Thyroid gland (tissue), 4 donors: Measurements from ENCODE around the gene NUDCD2. TPM values are rescaled to one million over a fixed set of nuclear protein-coding genes. Genes with fewer than 3 reads are reported as not detected.

Source experiments
- DNase-seq, 2 donors: peaks; one replicate each; pipeline ENCODE4 v3.0.0-alpha.2; 2019
- H3K27ac ChIP-seq, 3 donors: fragments of 200-600 bp; sonication (generic); 1 replicate in 2 of 3; 2 replicates in 1 of 3; pipeline ENCODE4 v1.5.1; 2016 to 2019; ENCODE audit warnings: mild to moderate bottlenecking in 1 of 3, moderate library complexity in 1 of 3
- H3K27me3 ChIP-seq: fragments of 200-600 bp; sonication (generic); one replicate; pipeline ENCODE4 v1.5.1; 2019
- H3K36me3 ChIP-seq, 2 donors: fragments of 200-600 bp; sonication (generic); one replicate each; pipeline ENCODE4 v1.5.1; 2016 to 2019
- H3K4me1 ChIP-seq, 2 donors: fragments of 200-600 bp; sonication (generic); one replicate each; pipeline ENCODE4 v1.5.1; 2017 to 2019
- H3K4me3 ChIP-seq, 3 donors: fragments of 200-600 bp; sonication (generic); replicated peaks in 1 of 3; 1 replicate in 2 of 3; 2 replicates in 1 of 3; pipeline ENCODE4 v1.5.1; 2016; ENCODE audit warnings: mild to moderate bottlenecking in 1 of 3
- H3K9me3 ChIP-seq: fragments of 200-600 bp; sonication (generic); one replicate; pipeline ENCODE4 v1.5.1; 2017
- POLR2A ChIP-seq, 2 donors: fragments of 450-650 bp; IDR thresholded peaks; one replicate each; pipeline ENCODE4 v1.6.1; 2017; ENCODE audit warnings: antibody characterized with exemption in 2 of 2, mild to moderate bottlenecking in 2 of 2, moderate library complexity in 1 of 2
- WGBS, 2 donors: methylation state at CpG; one replicate each; pipeline ENCODE4 v1.1.5; 2017; 5-methylcytosine and 5-hydroxymethylcytosine counted together
- intact Hi-C: fragments of 100-400 bp; cut with DNase I; formaldehyde crosslinking; loops from one replicate; pipeline ENCODE4 v1.15.1; 2023
- total RNA-seq, 4 donors: library from RNA; depleted of rRNA; stranded (reverse); fragments of >200 nt; gene quantifications; one replicate each; pipeline ENCODE4 v1.2.3, GENCODE V29; 2016
- TF ChIP-seq, protein P1 (sequence below), 6 experiments: fragments of 200-600 bp in 3 of 6; fragments of 450-650 bp in 3 of 6; sonication (generic) in 3 of 6; IDR thresholded peaks; one replicate each; pipeline ENCODE4 v1.5.1; 2016 to 2019; ENCODE audit warnings: antibody characterized with exemption in 6 of 6, mild to moderate bottlenecking in 2 of 6, inconsistent platforms in 1 of 6, moderate library complexity in 1 of 6

The NUDCD2 gene
- total RNA-seq, 4 donors from 2014 or later: 7.0 to 19.5 (median 14.8) TPM

GRCh38 chr5:163503106-163504078 lies 43.5 kb upstream of the NUDCD2 start:
- peak; percentile 70 to 76 for DNase-seq
- no peaks in the 10 kb centered on the region for H3K9me3 ChIP-seq
- WGBS, 2 donors: 4 to 5% methylated on average over 17 of the region's 17 CpGs
- intact Hi-C loops: loop anchor here (2.0 kb wide), 1 partner anchor 43 kb away; the partner anchor contains the start of genes HMMR and NUDCD2
- peak overlapping the region in 1 of 3 donors; percentile 63 for H3K4me3 ChIP-seq
- H3K27me3 ChIP-seq: no peaks in the 10 kb centered on the region
- H3K36me3 ChIP-seq: no peaks in the 10 kb centered on the region
- TF ChIP-seq, protein P1, sequence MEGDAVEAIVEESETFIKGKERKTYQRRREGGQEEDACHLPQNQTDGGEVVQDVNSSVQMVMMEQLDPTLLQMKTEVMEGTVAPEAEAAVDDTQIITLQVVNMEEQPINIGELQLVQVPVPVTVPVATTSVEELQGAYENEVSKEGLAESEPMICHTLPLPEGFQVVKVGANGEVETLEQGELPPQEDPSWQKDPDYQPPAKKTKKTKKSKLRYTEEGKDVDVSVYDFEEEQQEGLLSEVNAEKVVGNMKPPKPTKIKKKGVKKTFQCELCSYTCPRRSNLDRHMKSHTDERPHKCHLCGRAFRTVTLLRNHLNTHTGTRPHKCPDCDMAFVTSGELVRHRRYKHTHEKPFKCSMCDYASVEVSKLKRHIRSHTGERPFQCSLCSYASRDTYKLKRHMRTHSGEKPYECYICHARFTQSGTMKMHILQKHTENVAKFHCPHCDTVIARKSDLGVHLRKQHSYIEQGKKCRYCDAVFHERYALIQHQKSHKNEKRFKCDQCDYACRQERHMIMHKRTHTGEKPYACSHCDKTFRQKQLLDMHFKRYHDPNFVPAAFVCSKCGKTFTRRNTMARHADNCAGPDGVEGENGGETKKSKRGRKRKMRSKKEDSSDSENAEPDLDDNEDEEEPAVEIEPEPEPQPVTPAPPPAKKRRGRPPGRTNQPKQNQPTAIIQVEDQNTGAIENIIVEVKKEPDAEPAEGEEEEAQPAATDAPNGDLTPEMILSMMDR (IDR thresholded peaks at IDR 0.05): peak in 4 of 6 experiments; percentile 14 to 45 (median 37)
- TF ChIP-seq POLR2A (IDR thresholded peaks at IDR 0.05): peak in 1 of 2 donors; percentile 59
- peak overlapping the region; percentile 93 to 99 (median 96) for H3K27ac ChIP-seq
- H3K4me1 ChIP-seq: peaks cover 30 to 33% of the 10 kb centered on the region in 2 donors

DNA sequence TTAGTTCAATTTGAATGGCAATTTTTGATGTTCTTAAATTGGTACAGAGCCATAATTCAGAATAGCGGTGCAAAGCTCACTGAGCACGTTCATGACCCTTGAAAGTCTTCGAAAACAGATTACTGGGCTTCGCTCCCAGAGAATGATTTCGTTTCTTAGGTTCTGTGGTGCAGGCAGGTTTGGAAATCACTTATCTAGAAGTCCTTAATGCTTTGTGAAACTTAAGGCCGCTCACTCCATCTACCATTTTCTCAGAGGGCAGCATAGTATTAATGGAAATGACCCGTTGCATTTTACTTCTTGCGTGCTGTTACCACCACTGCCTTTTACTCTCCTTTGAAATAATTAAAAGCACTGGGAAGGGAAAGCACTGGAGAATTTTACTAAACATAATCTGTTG lies 42.6 kb upstream of the NUDCD2 start:
- peak overlapping the region in 1 of 3 donors; percentile 10 for H3K4me3 ChIP-seq
- intact Hi-C loops: no loop called here

DNA sequence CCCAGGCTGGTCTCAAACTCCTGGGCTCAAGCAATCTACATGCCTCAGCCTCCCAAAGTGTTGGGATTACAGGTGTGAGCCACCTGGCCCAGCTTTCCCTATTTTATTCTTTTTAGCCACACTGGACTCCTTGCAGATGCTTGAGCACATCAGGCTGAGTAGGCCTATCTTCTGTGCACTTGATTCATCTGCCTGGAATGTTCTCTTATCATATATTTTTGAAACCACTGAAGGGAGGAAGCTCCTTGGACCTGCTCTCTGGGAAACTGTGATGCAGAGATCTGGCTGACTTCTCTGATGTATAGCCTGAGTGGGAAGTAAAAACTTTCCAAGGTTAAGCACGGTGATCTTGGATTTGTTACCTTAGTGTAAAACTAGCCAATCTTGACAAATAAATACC lies 39.0 kb upstream of the NUDCD2 start:
- Histone ChIP-seq H3K27me3 (no peaks in the 10 kb centered on the region), H3K4me1 (peaks cover 11 to 12% of the 10 kb centered on the region in 2 donors), H3K27ac (no peak overlapping the region), H3K36me3 (no peaks in the 10 kb centered on the region), H3K4me3 (no peak overlapping the region), H3K9me3 (no peaks in the 10 kb centered on the region)
- TF ChIP-seq, protein P1 (IDR thresholded peaks at IDR 0.05): no peak
- TF ChIP-seq POLR2A (IDR thresholded peaks at IDR 0.05): no peak
- no peak for DNase-seq
- 89 to 100% methylated on average over 1 of the region's 1 CpG for WGBS, 2 donors
- intact Hi-C loops: no loop called here

More for the DNA sequence above, 42.6 kb upstream of the NUDCD2 start:
- Histone ChIP-seq H3K4me1 (peaks cover 21 to 25% of the 10 kb centered on the region in 2 donors), H3K9me3 (no peaks in the 10 kb centered on the region), H3K27ac (peak overlapping the region; percentile 93 to 99 (median 96)), H3K36me3 (no peaks in the 10 kb centered on the region), H3K27me3 (no peaks in the 10 kb centered on the region)
- DNase-seq: no peak
- TF ChIP-seq POLR2A (IDR thresholded peaks at IDR 0.05): no peak
- TF ChIP-seq, protein P1 (IDR thresholded peaks at IDR 0.05): no peak
- WGBS, 2 donors: 28 to 40% methylated on average over 8 of the region's 8 CpGs

DNA sequence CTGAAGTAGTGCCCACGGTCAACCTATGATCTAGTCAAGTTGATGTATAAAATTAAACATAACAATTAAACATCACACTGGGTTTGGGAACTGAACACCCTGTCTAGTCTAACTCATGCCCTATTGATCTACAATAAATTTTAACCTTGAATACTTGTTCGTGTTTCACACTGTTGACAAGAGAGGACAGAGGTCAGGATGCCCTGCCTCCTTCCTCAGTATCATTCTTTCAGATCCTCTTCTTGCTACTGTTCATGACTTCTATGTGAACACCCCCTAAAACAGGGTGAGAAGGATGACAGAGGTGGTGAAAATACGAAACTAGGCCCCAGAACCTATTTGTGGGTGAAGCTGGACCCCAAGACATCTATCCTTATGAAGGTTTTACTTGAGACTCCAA lies 37.4 kb upstream of the NUDCD2 start:
- no peaks in the 10 kb centered on the region for H3K9me3 ChIP-seq
- no peak overlapping the region for H3K27ac ChIP-seq
- intact Hi-C loops: no loop called here
- H3K27me3 ChIP-seq: no peaks in the 10 kb centered on the region
- no peaks in the 10 kb centered on the region for H3K36me3 ChIP-seq
- no peak for DNase-seq
- no peak overlapping the region for H3K4me3 ChIP-seq
- TF ChIP-seq, protein P1 (IDR thresholded peaks at IDR 0.05): no peak
- no peak for TF ChIP-seq POLR2A (IDR thresholded peaks at IDR 0.05)
- 89% methylated on average over 3 of the region's 3 CpGs for WGBS, 2 donors
- peaks cover 0 to under 1% of the 10 kb centered on the region in 2 donors for H3K4me1 ChIP-seq

GRCh38 chr5:163496286-163496685 lies 36.4 kb upstream of the NUDCD2 start:
- no peaks in the 10 kb centered on the region for H3K9me3 ChIP-seq
- H3K27me3 ChIP-seq: no peaks in the 10 kb centered on the region
- no peak for DNase-seq
- no peak for TF ChIP-seq POLR2A (IDR thresholded peaks at IDR 0.05)
- TF ChIP-seq, protein P1 (IDR thresholded peaks at IDR 0.05): no peak
- no peaks in the 10 kb centered on the region for H3K4me1 ChIP-seq
- intact Hi-C loops: no loop called here
- no peak overlapping the region for H3K27ac ChIP-seq
- H3K4me3 ChIP-seq: no peak overlapping the region
- H3K36me3 ChIP-seq: no peaks in the 10 kb centered on the region
- WGBS, 2 donors: 91 to 100% methylated on average over 1 of the region's 1 CpG
